ENCODE measurements around the gene NTM. TPM values are rescaled to one million over a fixed set of nuclear protein-coding genes. Genes with fewer than 3 reads are reported as not detected.

The NTM gene
- total and polyA plus RNA-seq, 2 donors (not counting 3 experiments of a cell fraction or from before 2014, with no cell fraction given): 1.00 to 1.1 TPM

DNA sequence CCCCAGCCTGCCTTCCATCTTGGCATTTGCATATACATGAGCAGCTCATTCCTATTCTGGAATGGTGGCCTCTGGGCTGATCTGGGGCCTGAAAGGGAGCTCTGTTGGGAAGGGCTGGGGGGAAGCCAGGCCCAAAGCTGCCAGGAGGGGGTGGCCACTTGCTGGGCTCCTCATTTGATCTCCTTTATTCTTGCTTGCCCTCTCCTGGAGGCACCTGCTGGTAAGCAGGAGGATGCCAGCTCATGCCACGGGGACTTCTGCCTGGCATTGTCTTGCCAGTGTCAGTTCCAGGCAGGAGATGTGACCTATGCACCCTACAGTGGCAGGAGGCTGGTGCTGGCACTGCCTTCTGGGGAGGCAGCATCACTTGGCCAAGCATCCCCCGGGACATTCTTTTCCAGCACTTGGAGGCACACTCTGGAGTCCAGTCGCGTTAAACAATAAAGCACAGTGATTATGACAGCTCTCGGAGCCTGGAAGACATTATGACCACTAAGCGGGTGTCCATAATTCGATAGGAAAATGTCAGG lies 128.3 kb downstream of the NTM start:
- no peaks in the 10 kb centered on the region for H3K9me3 ChIP-seq (replicated peaks; ENCODE audit: control insufficient read depth, insufficient read depth, low read length)
- H3K9me1 ChIP-seq (replicated peaks; ENCODE audit: control insufficient read depth, extremely low read depth, insufficient read depth, low read length): no peaks in the 10 kb centered on the region
- TF ChIP-seq EZH2 (IDR thresholded peaks at IDR 0.05; ENCODE audit: borderline replicate concordance, low read depth, low read length, severe bottlenecking) (no peak), GATA2 (IDR thresholded peaks at IDR 0.05; ENCODE audit: insufficient read depth, insufficient read length, low read depth, low read length) (no peak), JUN (IDR thresholded peaks at IDR 0.05; ENCODE audit: borderline replicate concordance, insufficient read depth, insufficient read length, low read depth) (no peak), POLR2A (IDR thresholded peaks at IDR 0.05; ENCODE audit: low read depth, low read length) (no peak), MYC (IDR thresholded peaks at IDR 0.05; ENCODE audit: low read depth, low read length) (no peak), FOS (IDR thresholded peaks at IDR 0.05; ENCODE audit: borderline replicate concordance, insufficient read depth, low read length) (no peak), POLR2AphosphoS5 (IDR thresholded peaks at IDR 0.05; ENCODE audit: insufficient read depth, low read depth, low read length) (no peak)
- TF ChIP-seq, protein P1, sequence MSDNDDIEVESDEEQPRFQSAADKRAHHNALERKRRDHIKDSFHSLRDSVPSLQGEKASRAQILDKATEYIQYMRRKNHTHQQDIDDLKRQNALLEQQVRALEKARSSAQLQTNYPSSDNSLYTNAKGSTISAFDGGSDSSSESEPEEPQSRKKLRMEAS (IDR thresholded peaks at IDR 0.05; ENCODE audit: insufficient read depth, insufficient read length): no peak
- TF ChIP-seq, protein P2, sequence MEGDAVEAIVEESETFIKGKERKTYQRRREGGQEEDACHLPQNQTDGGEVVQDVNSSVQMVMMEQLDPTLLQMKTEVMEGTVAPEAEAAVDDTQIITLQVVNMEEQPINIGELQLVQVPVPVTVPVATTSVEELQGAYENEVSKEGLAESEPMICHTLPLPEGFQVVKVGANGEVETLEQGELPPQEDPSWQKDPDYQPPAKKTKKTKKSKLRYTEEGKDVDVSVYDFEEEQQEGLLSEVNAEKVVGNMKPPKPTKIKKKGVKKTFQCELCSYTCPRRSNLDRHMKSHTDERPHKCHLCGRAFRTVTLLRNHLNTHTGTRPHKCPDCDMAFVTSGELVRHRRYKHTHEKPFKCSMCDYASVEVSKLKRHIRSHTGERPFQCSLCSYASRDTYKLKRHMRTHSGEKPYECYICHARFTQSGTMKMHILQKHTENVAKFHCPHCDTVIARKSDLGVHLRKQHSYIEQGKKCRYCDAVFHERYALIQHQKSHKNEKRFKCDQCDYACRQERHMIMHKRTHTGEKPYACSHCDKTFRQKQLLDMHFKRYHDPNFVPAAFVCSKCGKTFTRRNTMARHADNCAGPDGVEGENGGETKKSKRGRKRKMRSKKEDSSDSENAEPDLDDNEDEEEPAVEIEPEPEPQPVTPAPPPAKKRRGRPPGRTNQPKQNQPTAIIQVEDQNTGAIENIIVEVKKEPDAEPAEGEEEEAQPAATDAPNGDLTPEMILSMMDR (IDR thresholded peaks at IDR 0.05; ENCODE audit: extremely low read depth in 1 of 2, insufficient read depth in 1 of 2, low read depth in 1 of 2, low read length in 2 of 2): no peak
- H3K79me2 ChIP-seq (ENCODE audit: control insufficient read depth, insufficient read depth, low read length): no peaks in the 10 kb centered on the region
- no peak overlapping the region for H3K4me2 ChIP-seq (ENCODE audit: insufficient read depth, low read length)
- ChIA-PET CTCF (no interaction called here), POLR2A (no interaction called here)
- no peaks in the 10 kb centered on the region for H3K4me1 ChIP-seq (ENCODE audit: control insufficient read depth, extremely low read depth, insufficient read depth, low read length)
- dilution Hi-C loops (cut with MboI; ENCODE audit: extremely low pct_ligation_motif_present, low sequenced_read_pairs): no loop called here
- H3K4me3 ChIP-seq (replicated peaks in 1 of 3; ENCODE audit: insufficient read depth in 1 of 3, low read depth in 1 of 3, low read length in 3 of 3): no peak overlapping the region
- no peaks in the 10 kb centered on the region for H3K36me3 ChIP-seq (ENCODE audit: control insufficient read depth in 2 of 2, extremely low read depth in 1 of 2, insufficient read depth in 2 of 2, low read length in 2 of 2)
- intact Hi-C loops (cut with micrococcal nuclease): no loop called here
- no peaks in the 10 kb centered on the region for H3K27me3 ChIP-seq (ENCODE audit: control insufficient read depth in 2 of 2, insufficient read depth in 2 of 2, low read length in 2 of 2)
- no peak overlapping the region for H3K27ac ChIP-seq (ENCODE audit: insufficient read depth, low read depth, low read length)
- no peaks in the 10 kb centered on the region for H4K20me1 ChIP-seq (replicated peaks; ENCODE audit: control insufficient read depth, extremely low read depth, insufficient read depth, low read length)
- no peak for DNase-seq (ENCODE audit: low read depth, low spot score)
- H3K9ac ChIP-seq (replicated peaks; ENCODE audit: extremely low read depth, insufficient read depth, low read length): no peak overlapping the region
- no TSS peak for BruUV-seq (replicated peaks)
- FAIRE-seq: no peak
- H2AFZ ChIP-seq (ENCODE audit: low read depth, low read length): no peak overlapping the region

All from endothelial cell of umbilical vein (primary cell).